ENCODE results near the gene SEPTIN6.

DNA sequence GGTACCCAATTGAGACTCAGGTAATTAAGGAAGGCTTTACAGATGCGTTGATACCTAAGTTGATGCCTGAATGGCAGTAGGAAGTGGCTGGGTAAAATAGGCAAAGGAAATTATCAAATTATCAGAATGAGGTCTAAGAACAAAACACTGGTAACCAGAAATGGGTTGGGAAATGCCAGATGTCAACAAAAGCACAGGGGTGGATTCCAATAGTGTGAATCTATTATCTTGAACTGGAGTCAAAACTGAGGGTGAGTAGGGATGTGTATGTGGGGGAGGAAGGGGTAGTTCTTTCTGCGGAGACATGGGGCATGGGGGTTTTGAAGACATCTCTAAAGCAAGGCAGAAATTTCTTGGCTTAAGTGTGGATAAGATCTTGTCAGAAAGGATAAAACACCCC, 16.0 kb upstream of the SEPTIN6 start:
- TF ChIP-seq, protein P1, sequence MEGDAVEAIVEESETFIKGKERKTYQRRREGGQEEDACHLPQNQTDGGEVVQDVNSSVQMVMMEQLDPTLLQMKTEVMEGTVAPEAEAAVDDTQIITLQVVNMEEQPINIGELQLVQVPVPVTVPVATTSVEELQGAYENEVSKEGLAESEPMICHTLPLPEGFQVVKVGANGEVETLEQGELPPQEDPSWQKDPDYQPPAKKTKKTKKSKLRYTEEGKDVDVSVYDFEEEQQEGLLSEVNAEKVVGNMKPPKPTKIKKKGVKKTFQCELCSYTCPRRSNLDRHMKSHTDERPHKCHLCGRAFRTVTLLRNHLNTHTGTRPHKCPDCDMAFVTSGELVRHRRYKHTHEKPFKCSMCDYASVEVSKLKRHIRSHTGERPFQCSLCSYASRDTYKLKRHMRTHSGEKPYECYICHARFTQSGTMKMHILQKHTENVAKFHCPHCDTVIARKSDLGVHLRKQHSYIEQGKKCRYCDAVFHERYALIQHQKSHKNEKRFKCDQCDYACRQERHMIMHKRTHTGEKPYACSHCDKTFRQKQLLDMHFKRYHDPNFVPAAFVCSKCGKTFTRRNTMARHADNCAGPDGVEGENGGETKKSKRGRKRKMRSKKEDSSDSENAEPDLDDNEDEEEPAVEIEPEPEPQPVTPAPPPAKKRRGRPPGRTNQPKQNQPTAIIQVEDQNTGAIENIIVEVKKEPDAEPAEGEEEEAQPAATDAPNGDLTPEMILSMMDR (conservative IDR thresholded peaks at IDR 0.05 in 1 of 2, IDR thresholded peaks at IDR 0.05 in 1 of 2; ENCODE audit: extremely low read depth in 1 of 2, insufficient read depth in 1 of 2, low read depth in 1 of 2, low read length in 2 of 2): no peak
- no peak for TF ChIP-seq EZH2 (IDR thresholded peaks at IDR 0.05; ENCODE audit: borderline replicate concordance, low read length)
